IMR-90 (cell line): ENCODE measurements around the gene SLC25A21. TPM values are rescaled to one million over a fixed set of nuclear protein-coding genes. Genes with fewer than 3 reads are reported as not detected.

Experiments used
- ATAC-seq: fragments of 200-7000 bp; cut with Tn5 transposase; 2 replicates; pipeline ENCODE4 v1.9.1; 2020; ENCODE audit warnings: low read depth, mild to moderate bottlenecking, moderate library complexity
- BruUV-seq: library from RNA; stranded (reverse); fragments of 400-500 nt; replicated peaks from 2 replicates; lab custom pipeline; 2021; lab: Mats Ljungman, UMichigan
- CTCF ChIA-PET: fragments of 300-600 bp; formaldehyde crosslinking; extraction: SDS; loops from one replicate; lab custom pipeline; 2021; ENCODE audit warnings: antibody characterized with exemption; lab: Yijun Ruan, JAX
- POLR2A ChIA-PET: fragments of 300-600 bp; sonication (Branson Sonifier 250); formaldehyde crosslinking; loops from one replicate; lab custom pipeline; 2022; ENCODE audit warnings: antibody characterized with exemption; ENCODE audit not compliant: unreplicated experiment; lab: Charles Lee
- DNase-seq: peaks from one replicate; pipeline ENCODE4 v3.0.0; 2013
- H2AFZ ChIP-seq: replicated peaks from 2 replicates; pipeline ENCODE3; 2013; ENCODE audit warnings: low read length, mild to moderate bottlenecking; ENCODE audit not compliant: poor library complexity
- H2AK5ac ChIP-seq: 2 replicates; pipeline ENCODE4 v1.6.1; 2013; ENCODE audit warnings: low read depth, low read length, inconsistent platforms
- H2AK9ac ChIP-seq: replicated peaks from 2 replicates; pipeline ENCODE3; 2013; ENCODE audit warnings: mild to moderate bottlenecking, low read depth, low read length, moderate library complexity; ENCODE audit not compliant: poor library complexity
- H2BK120ac ChIP-seq: 2 replicates; pipeline ENCODE4 v1.6.1; 2013; ENCODE audit warnings: low read depth, low read length, inconsistent platforms
- H2BK15ac ChIP-seq: 3 replicates; pipeline ENCODE4 v1.6.1; 2013; ENCODE audit warnings: low read depth, low read length, inconsistent platforms
- H2BK20ac ChIP-seq: 2 replicates; pipeline ENCODE4 v1.6.1; 2013; ENCODE audit warnings: low read depth, mild to moderate bottlenecking, inconsistent platforms, low read length, moderate library complexity
- H2BK5ac ChIP-seq: 2 replicates; pipeline ENCODE4 v1.6.1; 2013; ENCODE audit warnings: mild to moderate bottlenecking, low read depth, low read length, inconsistent platforms; ENCODE audit not compliant: poor library complexity, severe bottlenecking
- H3K14ac ChIP-seq: replicated peaks from 2 replicates; pipeline ENCODE4 v1.6.1; 2013; ENCODE audit warnings: low read depth, low read length, inconsistent platforms
- H3K18ac ChIP-seq: 2 replicates; pipeline ENCODE4 v1.6.1; 2013; ENCODE audit warnings: low read depth, low read length, control low read depth
- H3K23ac ChIP-seq: 2 replicates; pipeline ENCODE4 v1.6.1; 2013; ENCODE audit warnings: low read depth, low read length, inconsistent platforms
- H3K27ac ChIP-seq: 2 replicates; pipeline ENCODE4 v1.5.1; 2013; ENCODE audit warnings: mild to moderate bottlenecking, control low read depth, low read length; ENCODE audit not compliant: insufficient read depth
- H3K27me3 ChIP-seq: 2 replicates; pipeline ENCODE4 v1.6.1; 2013; ENCODE audit warnings: low read length; ENCODE audit not compliant: control insufficient read depth, insufficient read depth
- H3K36me3 ChIP-seq: 2 replicates; pipeline ENCODE4 v1.6.1; 2013; ENCODE audit warnings: low read length, mixed read lengths; ENCODE audit not compliant: control insufficient read depth, insufficient read depth
- H3K4ac ChIP-seq: 2 replicates; pipeline ENCODE4 v1.6.1; 2013; ENCODE audit warnings: low read depth, low read length, inconsistent platforms
- H3K4me1 ChIP-seq: 2 replicates; pipeline ENCODE4 v1.6.1; 2013; ENCODE audit warnings: low read length, mixed read lengths; ENCODE audit not compliant: control insufficient read depth, insufficient read depth
- H3K4me2 ChIP-seq: 2 replicates; pipeline ENCODE4 v1.6.1; 2013; ENCODE audit warnings: low read depth, mild to moderate bottlenecking, control low read depth, low read length, moderate library complexity
- H3K4me3 ChIP-seq: 2 replicates; pipeline ENCODE4 v1.5.1; 2013; ENCODE audit warnings: low read depth, mild to moderate bottlenecking, control low read depth, low read length, moderate library complexity; ENCODE audit not compliant: insufficient read depth
- H3K56ac ChIP-seq: 2 replicates; pipeline ENCODE4 v1.6.1; 2013; ENCODE audit warnings: low read length, inconsistent platforms; ENCODE audit not compliant: insufficient read depth; ENCODE audit errors: extremely low read depth
- H3K79me1 ChIP-seq, 2 experiments: 2 replicates each; pipeline ENCODE4 v1.6.1; 2013; ENCODE audit warnings: low read length in 2 of 2, inconsistent platforms in 1 of 2, low read depth in 1 of 2
- H3K9ac ChIP-seq: 2 replicates; pipeline ENCODE4 v1.6.1; 2013; ENCODE audit warnings: low read depth, low read length, control low read depth
- H3K9me1 ChIP-seq: 2 replicates; pipeline ENCODE4 v1.6.1; 2013; ENCODE audit warnings: low read length, inconsistent platforms; ENCODE audit not compliant: insufficient read depth
- H3K9me3 ChIP-seq: 2 replicates; pipeline ENCODE4 v1.6.1; 2013; ENCODE audit warnings: low read length; ENCODE audit not compliant: control insufficient read depth, insufficient read depth
- H4K20me1 ChIP-seq: 2 replicates; pipeline ENCODE4 v1.6.1; 2013; ENCODE audit warnings: low read length, inconsistent platforms; ENCODE audit not compliant: insufficient read depth
- H4K5ac ChIP-seq: 2 replicates; pipeline ENCODE4 v1.6.1; 2013; ENCODE audit warnings: mild to moderate bottlenecking, low read depth, low read length, control low read depth
- H4K8ac ChIP-seq, 2 experiments: 2 replicates each; pipeline ENCODE4 v1.6.1; 2013; ENCODE audit warnings: low read depth in 2 of 2, low read length in 2 of 2, control low read depth in 1 of 2, inconsistent platforms in 1 of 2
- H4K91ac ChIP-seq: 2 replicates; pipeline ENCODE4 v1.6.1; 2013; ENCODE audit warnings: low read depth, low read length, inconsistent platforms; ENCODE audit not compliant: insufficient read depth
- BHLHE40 ChIP-seq: fragments of 150-350 bp; IDR thresholded peaks from 2 replicates; pipeline ENCODE4 v1.6.1; 2016; ENCODE audit warnings: mild to moderate bottlenecking, low read depth, low read length
- CEBPB ChIP-seq: IDR thresholded peaks from 2 replicates; pipeline ENCODE4 v1.6.1; 2012; ENCODE audit warnings: low read depth, low read length, improper control_type of control experiment
- CHD1 ChIP-seq: IDR thresholded peaks from 2 replicates; pipeline ENCODE4 v1.6.1; 2012; ENCODE audit warnings: low read depth, low read length, improper control_type of control experiment
- CTCF ChIP-seq: conservative IDR thresholded peaks from 2 replicates; pipeline ENCODE4 v1.5.1; 2012; ENCODE audit warnings: mild to moderate bottlenecking, low read depth, low read length, improper control_type of control experiment
- FOS ChIP-seq: fragments of 150-350 bp; IDR thresholded peaks from 2 replicates; pipeline ENCODE4 v1.6.1; 2016; ENCODE audit warnings: low read depth, low read length
- MAFK ChIP-seq: IDR thresholded peaks from 2 replicates; pipeline ENCODE4 v1.6.1; 2012; ENCODE audit warnings: low read depth, low read length, improper control_type of control experiment
- MAZ ChIP-seq: IDR thresholded peaks from 2 replicates; pipeline ENCODE4 v1.6.1; 2012; ENCODE audit warnings: low read depth, mild to moderate bottlenecking, low read length, improper control_type of control experiment, moderate library complexity, borderline replicate concordance
- MXI1 ChIP-seq: IDR thresholded peaks from 2 replicates; pipeline ENCODE4 v1.6.1; 2012; ENCODE audit warnings: low read depth, mild to moderate bottlenecking, low read length, moderate library complexity, borderline replicate concordance
- NFE2L2 ChIP-seq: fragments of 150-350 bp; IDR thresholded peaks from 2 replicates; pipeline ENCODE4 v1.6.1; 2016; ENCODE audit warnings: low read depth, mild to moderate bottlenecking, low read length
- POLR2A ChIP-seq: IDR thresholded peaks from 2 replicates; pipeline ENCODE4 v1.6.1; 2012; ENCODE audit warnings: mild to moderate bottlenecking, low read depth, low read length
- RAD21 ChIP-seq: IDR thresholded peaks from 2 replicates; pipeline ENCODE4 v1.6.1; 2012; ENCODE audit warnings: low read length, improper control_type of control experiment
- RCOR1 ChIP-seq: IDR thresholded peaks from 2 replicates; pipeline ENCODE4 v1.6.1; 2012; ENCODE audit warnings: mild to moderate bottlenecking, low read length, improper control_type of control experiment; ENCODE audit not compliant: insufficient replicate concordance
- RFX5 ChIP-seq: IDR thresholded peaks from 2 replicates; pipeline ENCODE4 v1.8.0; 2012; ENCODE audit warnings: low read depth, mild to moderate bottlenecking, low read length, moderate library complexity
- SMC3 ChIP-seq: fragments of 150-350 bp; IDR thresholded peaks from 2 replicates; pipeline ENCODE4 v1.6.1; 2016; ENCODE audit warnings: low read depth, mild to moderate bottlenecking, antibody characterized with exemption, low read length, moderate library complexity
- USF2 ChIP-seq: fragments of 150-350 bp; IDR thresholded peaks from 2 replicates; pipeline ENCODE4 v1.6.1; 2017; ENCODE audit warnings: mild to moderate bottlenecking, antibody characterized with exemption, low read length, low read depth
- WGBS, 2 experiments: methylation state at CpG; one replicate each; pipeline versions ENCODE4 v1.1.5 to v1.1.7; 2013; ENCODE audit warnings: missing lambda C conversion rate in 2 of 2; ENCODE audit not compliant: insufficient read length in 1 of 2; ENCODE audit errors: extremely low coverage in 2 of 2; 5-methylcytosine and 5-hydroxymethylcytosine counted together
- dilution Hi-C: fragments of 300-500 bp; cut with HindIII; formaldehyde crosslinking; loops from one replicate; pipeline ENCODE4 v1.14.3; 2018; ENCODE audit warnings: low sequenced_read_pairs; ENCODE audit not compliant: unreplicated experiment
- in situ Hi-C: fragments of 300-500 bp; cut with MboI; formaldehyde crosslinking; loops from 3 replicates; pipeline ENCODE4 v1.14.3; 2019; ENCODE audit warnings: low sequenced_read_pairs, inconsistent platforms, mixed read lengths
- intact Hi-C: fragments of 100-400 bp; cut with micrococcal nuclease; formaldehyde crosslinking; loops from 2 replicates; pipeline ENCODE4 v1.10.0; 2022
- polyA plus RNA-seq, 3 experiments: library from polyadenylated mRNA; depleted of rRNA; stranded (reverse); fragments of >200 nt; gene quantifications; 2 replicates each; pipeline ENCODE4 v1.2.3, GENCODE V29; 2012; ENCODE audit warnings: low replicate concordance in 1 of 3
- total RNA-seq: library from RNA; depleted of rRNA; stranded (reverse); fragments of >200 nt; gene quantifications from 2 replicates; pipeline ENCODE4 v1.2.3, GENCODE V29; 2012
- TF ChIP-seq, protein P1 (sequence below): fragments of 150-350 bp; IDR thresholded peaks from 2 replicates; pipeline ENCODE4 v1.6.1; 2016; ENCODE audit warnings: low read depth, mild to moderate bottlenecking, low read length, moderate library complexity, borderline replicate concordance

Gene SLC25A21
- total and polyA plus RNA-seq, 2 of the 4 experiments (the other 2 are of a cell fraction), result 0.62 to 0.90 TPM

DNA sequence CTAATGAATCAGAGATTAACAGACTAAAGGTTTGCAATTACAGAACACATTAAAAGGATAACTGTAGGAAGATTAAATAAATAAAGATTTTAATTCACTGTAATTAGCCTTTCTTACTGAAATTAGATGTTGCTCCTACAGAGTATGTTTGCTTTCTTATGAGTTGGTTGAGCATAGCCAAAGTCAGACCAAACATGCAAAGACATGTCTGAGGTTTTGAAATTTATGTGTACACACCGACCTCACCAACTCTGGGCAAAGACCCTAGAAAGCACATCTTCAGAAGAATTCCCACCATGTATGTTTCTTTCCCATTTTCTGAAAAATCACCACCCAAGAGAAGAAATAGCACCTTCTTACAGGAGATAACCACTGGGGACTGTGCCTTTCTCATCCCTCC is 351.5 kb downstream of the SLC25A21 start:
- no peak overlapping the region for H4K8ac ChIP-seq
- H4K20me1 ChIP-seq, result no peaks in the 10 kb centered on the region
- no peak overlapping the region for H4K91ac ChIP-seq
- no peaks in the 10 kb centered on the region for H3K36me3 ChIP-seq
- intact Hi-C loops, result no loop called here
- H3K23ac ChIP-seq, result no peak overlapping the region
- in situ Hi-C loops, result no loop called here
- WGBS, 2 experiments, result no CpG with 5 or more reads among the region's 1 CpG
- no peak overlapping the region for H3K14ac ChIP-seq
- POLR2A ChIA-PET, result no interaction called here
- H3K27me3 ChIP-seq, result no peaks in the 10 kb centered on the region
- H2AK9ac ChIP-seq, result no peak overlapping the region
- no peak overlapping the region for H3K56ac ChIP-seq
- H3K27ac ChIP-seq, result no peak overlapping the region
- CTCF ChIA-PET, result no interaction called here
- no peak overlapping the region for H2BK5ac ChIP-seq
- no peak overlapping the region for H2BK20ac ChIP-seq
- H3K9me1 ChIP-seq, result no peaks in the 10 kb centered on the region
- H3K4me2 ChIP-seq, result no peak overlapping the region
- no peaks in the 10 kb centered on the region for H3K79me1 ChIP-seq
- BruUV-seq, result no TSS peak
- H2AK5ac ChIP-seq, result no peak overlapping the region
- H3K18ac ChIP-seq, result no peak overlapping the region
- dilution Hi-C loops, result no loop called here
- H3K9me3 ChIP-seq, result no peaks in the 10 kb centered on the region
- TF ChIP-seq CHD1 (no peak), MAZ (no peak), CTCF (no peak), MAFK (no peak), CEBPB (no peak), POLR2A (no peak), MXI1 (no peak), FOS (no peak), RAD21 (no peak), SMC3 (no peak), USF2 (no peak), NFE2L2 (no peak), BHLHE40 (no peak), RFX5 (no peak), RCOR1 (no peak)
- TF ChIP-seq, protein P1, sequence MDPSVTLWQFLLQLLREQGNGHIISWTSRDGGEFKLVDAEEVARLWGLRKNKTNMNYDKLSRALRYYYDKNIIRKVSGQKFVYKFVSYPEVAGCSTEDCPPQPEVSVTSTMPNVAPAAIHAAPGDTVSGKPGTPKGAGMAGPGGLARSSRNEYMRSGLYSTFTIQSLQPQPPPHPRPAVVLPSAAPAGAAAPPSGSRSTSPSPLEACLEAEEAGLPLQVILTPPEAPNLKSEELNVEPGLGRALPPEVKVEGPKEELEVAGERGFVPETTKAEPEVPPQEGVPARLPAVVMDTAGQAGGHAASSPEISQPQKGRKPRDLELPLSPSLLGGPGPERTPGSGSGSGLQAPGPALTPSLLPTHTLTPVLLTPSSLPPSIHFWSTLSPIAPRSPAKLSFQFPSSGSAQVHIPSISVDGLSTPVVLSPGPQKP, result no peak
- DNase-seq, result no peak
- no peaks in the 10 kb centered on the region for H3K4me1 ChIP-seq
- no peak overlapping the region for H3K9ac ChIP-seq
- H2BK15ac ChIP-seq, result no peak overlapping the region
- no peak overlapping the region for H2AFZ ChIP-seq
- no peak for ATAC-seq
- no peak overlapping the region for H3K4me3 ChIP-seq
- H4K5ac ChIP-seq, result no peak overlapping the region
- H3K4ac ChIP-seq, result no peak overlapping the region
- H2BK120ac ChIP-seq, result no peak overlapping the region
